ENCODE data around the gene NEURL1B. TPM values are rescaled to one million over a fixed set of nuclear protein-coding genes. Genes with fewer than 3 reads are reported as not detected.

The NEURL1B gene
- total RNA-seq, 2 donors from 2014 or later, result 61.6 to 99.9 TPM

- no peak overlapping the region for H3K4me3 ChIP-seq
- intact Hi-C loops (cut with DNase I), result no loop called here
- H3K9ac ChIP-seq (ENCODE audit: low read depth in 2 of 2, low read length in 2 of 2), result no peak overlapping the region
- no peaks in the 10 kb centered on the region for H3K4me1 ChIP-seq
- H3K36me3 ChIP-seq, result no peaks in the 10 kb centered on the region
- no peak overlapping the region for H3K27ac ChIP-seq
- no peak for TF ChIP-seq CTCF (IDR thresholded peaks at IDR 0.05)
- no peaks in the 10 kb centered on the region for H3K9me3 ChIP-seq
- H3K27me3 ChIP-seq, result no peaks in the 10 kb centered on the region
- DNase-seq, result no peak
These were observed 80.6 kb downstream of the NEURL1B start for GRCh38 chr5:172721455-172722326.

- Histone ChIP-seq H3K27ac (no peak overlapping the region), H3K9me3 (no peaks in the 10 kb centered on the region), H3K9ac (ENCODE audit: low read depth in 2 of 2, low read length in 2 of 2) (no peak overlapping the region), H3K4me3 (no peak overlapping the region), H3K27me3 (no peaks in the 10 kb centered on the region), H3K4me1 (no peaks in the 10 kb centered on the region), H3K36me3 (no peaks in the 10 kb centered on the region)
- no peak for DNase-seq
- no peak for TF ChIP-seq CTCF (IDR thresholded peaks at IDR 0.05)
- intact Hi-C loops (cut with DNase I), result no loop called here
These were observed 81.3 kb downstream of the NEURL1B start for GRCh38 chr5:172722327-172722815.

DNA sequence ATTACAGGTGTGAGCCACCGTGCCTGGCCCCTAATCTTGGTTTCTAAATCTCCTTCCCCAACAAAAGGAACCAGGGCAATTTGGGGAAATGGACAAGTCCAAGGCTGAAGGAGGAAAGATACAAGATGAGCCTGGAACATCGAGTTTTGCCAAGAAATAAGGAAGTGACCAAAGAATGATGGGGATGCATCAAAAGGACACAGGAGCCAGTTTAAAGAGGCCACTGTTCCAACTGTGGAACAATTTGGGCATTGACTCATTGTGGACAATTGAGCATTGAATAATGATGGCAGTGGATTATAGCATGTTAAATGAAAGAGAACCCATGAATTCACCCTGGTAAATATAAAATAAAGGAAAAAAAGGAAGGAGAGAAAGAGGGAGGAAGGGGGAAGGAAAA is 82.4 kb downstream of the NEURL1B start:
- intact Hi-C loops (cut with DNase I), result no loop called here
- DNase-seq, result no peak
- H3K4me1 ChIP-seq, result no peaks in the 10 kb centered on the region
- TF ChIP-seq CTCF (IDR thresholded peaks at IDR 0.05), result no peak
- no peak overlapping the region for H3K4me3 ChIP-seq
- H3K27ac ChIP-seq, result no peak overlapping the region
- no peaks in the 10 kb centered on the region for H3K9me3 ChIP-seq
- H3K36me3 ChIP-seq, result no peaks in the 10 kb centered on the region
- no peak overlapping the region for H3K9ac ChIP-seq (ENCODE audit: low read depth in 2 of 2, low read length in 2 of 2)
- no peaks in the 10 kb centered on the region for H3K27me3 ChIP-seq

GRCh38 chr5:172724242-172725183 is 83.5 kb downstream of the NEURL1B start:
- H3K9ac ChIP-seq (ENCODE audit: low read depth in 2 of 2, low read length in 2 of 2), result no peak overlapping the region
- H3K4me1 ChIP-seq, result no peaks in the 10 kb centered on the region
- no peaks in the 10 kb centered on the region for H3K9me3 ChIP-seq
- no peak overlapping the region for H3K4me3 ChIP-seq
- H3K27ac ChIP-seq, result no peak overlapping the region
- intact Hi-C loops (cut with DNase I), result no loop called here
- H3K27me3 ChIP-seq, result no peaks in the 10 kb centered on the region
- H3K36me3 ChIP-seq, result no peaks in the 10 kb centered on the region
- TF ChIP-seq CTCF (IDR thresholded peaks at IDR 0.05), result no peak
- DNase-seq, result no peak

DNA sequence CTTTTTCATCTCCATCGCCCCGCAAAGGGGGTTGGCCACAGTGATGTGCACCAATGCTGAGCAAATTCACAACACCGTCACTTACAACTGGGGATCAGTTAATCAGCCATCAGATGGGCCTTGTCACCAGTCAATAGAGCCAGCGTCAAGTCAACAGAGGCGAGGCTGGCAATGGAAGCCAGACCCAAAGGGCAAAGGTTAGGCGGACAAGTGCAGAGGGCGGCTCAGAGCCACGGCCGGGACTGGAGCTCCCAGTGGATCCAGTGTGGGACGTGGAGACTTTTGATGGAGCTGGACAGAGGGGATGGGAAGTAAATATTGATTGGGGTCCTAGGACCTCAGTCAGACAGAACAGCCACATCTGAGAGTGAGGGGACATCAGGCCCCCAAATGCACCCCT is 84.2 kb downstream of the NEURL1B start:
- no peak for DNase-seq
- Histone ChIP-seq H3K9me3 (no peaks in the 10 kb centered on the region), H3K4me1 (no peaks in the 10 kb centered on the region), H3K4me3 (no peak overlapping the region), H3K9ac (ENCODE audit: low read depth in 2 of 2, low read length in 2 of 2) (no peak overlapping the region), H3K27me3 (no peaks in the 10 kb centered on the region), H3K36me3 (no peaks in the 10 kb centered on the region), H3K27ac (no peak overlapping the region)
- no peak for TF ChIP-seq CTCF (IDR thresholded peaks at IDR 0.05)
- intact Hi-C loops (cut with DNase I), result no loop called here

Measured in colonic mucosa (tissue), 4 donors.